Activated naive CD8-positive, alpha-beta T cell treated with anti-CD3 and anti-CD28 coated beads, Interleukin-2, amount 10 ng/mL, durations not matched to agents 7 days and 5 days (primary cell): ENCODE data around the gene COL5A2. TPM values are rescaled to one million over a fixed set of nuclear protein-coding genes. Genes with fewer than 3 reads are reported as not detected.

Experiments used
- ATAC-seq: fragments of 150-1000 bp; cut with Tn5 transposase; one replicate; pipeline ENCODE4 v1.10.0; 2021; ENCODE audit warnings: low read depth, moderate library complexity
- POLR2A ChIA-PET: fragments of 350-600 bp; sonication (Branson Sonifier 250); formaldehyde crosslinking; loops from one replicate; lab custom pipeline; 2021; ENCODE audit warnings: antibody characterized with exemption; lab: Charles Lee
- DNase-seq: peaks from one replicate; pipeline ENCODE4 v3.0.0; 2021
- H3K27ac Mint-ChIP-seq: one replicate; pipeline ENCODE4 v1.8.0; 2022; ENCODE audit warnings: mild to moderate bottlenecking, mixed read lengths
- H3K27me3 Mint-ChIP-seq: one replicate; pipeline ENCODE4 v1.8.0; 2022; ENCODE audit warnings: mild to moderate bottlenecking, moderate library complexity, mixed read lengths
- H3K36me3 Mint-ChIP-seq: one replicate; pipeline ENCODE4 v1.8.0; 2021; ENCODE audit warnings: mild to moderate bottlenecking, mixed read lengths
- H3K4me1 Mint-ChIP-seq: one replicate; pipeline ENCODE4 v1.8.0; 2021; ENCODE audit warnings: mixed read lengths
- H3K4me3 Mint-ChIP-seq: one replicate; pipeline ENCODE4 v1.8.0; 2022; ENCODE audit warnings: mild to moderate bottlenecking, moderate library complexity, mixed read lengths
- H3K9me3 Mint-ChIP-seq: one replicate; pipeline ENCODE4 v1.8.0; 2021; ENCODE audit warnings: mixed read lengths
- total RNA-seq, 2 experiments: library from RNA; stranded (reverse); gene quantifications; one replicate each; pipeline ENCODE4 v1.2.3, GENCODE V29; 2021

COL5A2 gene
- total RNA-seq, 2 experiments from 2014 or later = 2.2 to 2.3 TPM

DNA sequence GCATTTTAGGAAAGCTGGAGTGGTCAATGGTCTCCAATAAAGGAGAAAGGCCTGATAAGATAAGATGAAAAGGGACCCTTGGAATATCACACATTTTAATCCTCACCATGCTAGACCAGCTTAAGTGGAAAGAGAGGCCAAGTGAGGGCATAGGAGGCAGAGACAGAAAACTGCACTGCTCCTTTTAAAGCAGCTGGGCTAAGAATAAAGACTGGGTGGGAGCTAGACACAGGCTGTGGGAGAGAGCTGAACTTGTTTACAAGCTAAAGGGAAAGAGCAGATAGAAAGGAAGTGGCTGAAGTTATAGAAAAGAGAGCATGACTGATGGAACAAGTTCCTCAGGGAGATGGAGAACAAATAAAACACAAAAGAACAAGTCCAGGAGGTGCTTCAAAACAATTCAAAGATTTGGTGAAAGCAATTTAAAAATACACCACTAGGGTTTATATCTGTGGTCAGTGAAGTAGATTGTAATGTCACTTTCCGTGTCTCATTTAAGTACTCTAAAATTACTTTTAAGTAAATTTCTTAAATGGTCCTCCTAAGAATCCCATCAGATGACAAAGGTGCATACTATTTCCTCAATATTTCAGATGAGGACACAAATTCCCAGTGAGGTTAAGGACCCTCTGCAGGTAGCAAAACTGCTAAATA lies 7.5 kb downstream of the COL5A2 start:
- ATAC-seq = no peak
- Mint-ChIP-seq H3K4me3 (no peak overlapping the region), H3K27ac (no peak overlapping the region), H3K36me3 (no peaks in the 10 kb centered on the region), H3K27me3 (no peaks in the 10 kb centered on the region), H3K4me1 (no peaks in the 10 kb centered on the region), H3K9me3 (no peaks in the 10 kb centered on the region)
- POLR2A ChIA-PET = no interaction called here
- DNase-seq = no peak

DNA sequence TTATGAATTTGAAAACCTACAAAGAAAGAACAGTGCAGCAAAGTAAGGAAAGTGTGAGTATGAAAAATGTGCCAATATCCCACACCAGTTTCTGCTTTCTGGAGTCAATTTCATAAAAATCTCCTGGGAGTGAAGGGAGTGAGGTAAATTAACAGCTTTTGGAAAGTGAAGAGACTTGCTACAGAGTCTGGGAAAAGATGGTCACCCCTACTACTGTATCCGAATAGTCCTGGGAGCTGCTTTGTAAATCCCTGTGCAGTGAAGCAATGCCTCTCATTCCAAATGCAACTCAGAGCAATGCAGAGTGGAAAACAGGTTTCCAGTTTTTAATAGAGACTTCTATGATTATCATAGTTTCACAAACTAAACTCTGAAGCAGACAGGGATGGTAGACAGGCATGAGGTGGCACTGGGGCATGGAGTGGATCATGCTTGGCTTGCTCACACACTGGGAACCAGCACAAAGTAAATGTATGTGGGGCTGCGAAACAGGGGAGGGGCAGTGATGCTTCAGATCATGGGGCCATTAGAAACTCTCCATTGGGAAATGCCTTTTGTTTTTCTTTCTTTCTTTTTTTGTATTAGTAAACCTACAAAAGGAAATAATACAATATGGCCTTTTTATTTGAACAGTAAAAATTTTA lies 10.6 kb downstream of the COL5A2 start:
- Mint-ChIP-seq H3K9me3 (no peaks in the 10 kb centered on the region), H3K36me3 (no peaks in the 10 kb centered on the region), H3K27me3 (no peaks in the 10 kb centered on the region), H3K4me1 (no peaks in the 10 kb centered on the region), H3K27ac (no peak overlapping the region), H3K4me3 (no peak overlapping the region)
- ATAC-seq (no peak), DNase-seq (no peak)
- POLR2A ChIA-PET = no interaction called here

- Mint-ChIP-seq H3K27me3 (no peaks in the 10 kb centered on the region), H3K27ac (no peak overlapping the region), H3K36me3 (no peaks in the 10 kb centered on the region), H3K9me3 (no peaks in the 10 kb centered on the region), H3K4me3 (no peak overlapping the region), H3K4me1 (no peaks in the 10 kb centered on the region)
- ATAC-seq (no peak), DNase-seq (no peak)
- POLR2A ChIA-PET = no interaction called here
These were observed 13.7 kb downstream of the COL5A2 start for GRCh38 chr2:189165656-189166380.

GRCh38 chr2:189164746-189165145 lies 14.8 kb downstream of the COL5A2 start:
- no peak for ATAC-seq

DNA sequence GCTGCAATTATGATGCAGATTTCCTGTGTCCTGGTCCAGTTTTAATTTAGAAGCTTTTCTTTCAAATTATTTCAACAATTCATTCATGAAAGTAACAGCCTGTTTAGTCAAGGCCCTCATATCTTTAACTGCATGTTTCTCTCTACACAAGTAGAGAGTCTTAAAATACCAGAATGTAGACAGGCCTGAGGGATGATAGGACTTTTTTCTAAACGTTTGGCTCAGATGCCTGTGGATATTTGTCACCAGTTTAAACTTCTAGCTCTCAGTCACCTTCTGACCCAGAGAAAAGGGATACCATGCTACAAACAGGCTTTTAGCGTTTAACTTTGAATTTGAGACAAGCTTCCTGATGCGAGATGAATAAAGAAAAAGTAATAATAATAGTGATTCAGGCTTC lies 15.7 kb downstream of the COL5A2 start:
- no peak for ATAC-seq
- H3K4me1 Mint-ChIP-seq = no peaks in the 10 kb centered on the region
- no peaks in the 10 kb centered on the region for H3K9me3 Mint-ChIP-seq
- no peak for DNase-seq
- POLR2A ChIA-PET = no interaction called here
- H3K36me3 Mint-ChIP-seq = no peaks in the 10 kb centered on the region
- H3K4me3 Mint-ChIP-seq = no peak overlapping the region
- H3K27me3 Mint-ChIP-seq = no peaks in the 10 kb centered on the region
- no peak overlapping the region for H3K27ac Mint-ChIP-seq

More at GRCh38 chr2:189164746-189165145, 14.8 kb downstream of the COL5A2 start:
- no peaks in the 10 kb centered on the region for H3K36me3 Mint-ChIP-seq
- no peaks in the 10 kb centered on the region for H3K9me3 Mint-ChIP-seq
- no peaks in the 10 kb centered on the region for H3K27me3 Mint-ChIP-seq
- DNase-seq = no peak
- H3K27ac Mint-ChIP-seq = no peak overlapping the region
- H3K4me3 Mint-ChIP-seq = no peak overlapping the region
- POLR2A ChIA-PET = no interaction called here
- no peaks in the 10 kb centered on the region for H3K4me1 Mint-ChIP-seq

DNA sequence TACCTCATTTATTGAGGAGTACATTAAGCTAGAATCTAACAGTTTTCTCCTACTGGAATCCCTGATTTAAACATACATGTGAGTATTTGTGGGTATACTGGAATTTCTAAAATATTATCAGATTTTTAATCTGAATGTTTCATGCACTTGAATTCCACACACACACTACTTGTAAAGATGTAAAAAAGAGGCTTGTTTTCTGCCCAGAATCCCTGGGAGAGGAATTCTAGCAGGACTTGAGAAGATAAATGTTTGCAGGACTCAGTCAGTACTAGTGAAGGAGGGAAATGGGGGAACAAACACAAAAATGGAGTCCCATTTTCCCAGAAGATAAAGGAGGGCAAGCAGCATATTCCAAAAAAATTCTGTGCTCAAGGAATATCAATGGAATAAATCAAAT lies 17.0 kb downstream of the COL5A2 start:
- DNase-seq = no peak
- no peaks in the 10 kb centered on the region for H3K36me3 Mint-ChIP-seq
- no peak overlapping the region for H3K27ac Mint-ChIP-seq
- H3K27me3 Mint-ChIP-seq = no peaks in the 10 kb centered on the region
- no peak overlapping the region for H3K4me3 Mint-ChIP-seq
- no peaks in the 10 kb centered on the region for H3K9me3 Mint-ChIP-seq
- no peaks in the 10 kb centered on the region for H3K4me1 Mint-ChIP-seq
- no peak for ATAC-seq
- POLR2A ChIA-PET = no interaction called here

DNA sequence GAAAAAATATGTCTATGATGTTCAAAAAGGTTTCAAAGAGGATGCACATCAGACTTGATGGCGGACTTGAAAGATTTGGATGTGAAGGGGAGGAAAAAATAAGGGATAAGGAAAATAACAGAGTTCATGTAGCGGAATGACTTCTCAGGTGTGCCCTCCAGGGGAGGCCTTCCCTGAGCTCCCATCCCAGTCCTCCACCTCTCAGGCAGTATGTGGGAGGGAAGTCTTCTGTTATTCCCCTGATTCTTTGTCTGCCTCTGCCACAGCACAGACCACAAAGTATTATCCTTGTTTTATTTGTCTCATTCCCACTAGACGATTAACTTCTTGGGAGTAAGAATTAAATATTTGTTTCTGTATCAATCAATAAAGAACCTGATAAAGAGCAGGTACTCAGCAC lies 17.7 kb downstream of the COL5A2 start:
- Mint-ChIP-seq H3K4me3 (no peak overlapping the region), H3K27ac (no peak overlapping the region), H3K27me3 (no peaks in the 10 kb centered on the region), H3K36me3 (no peaks in the 10 kb centered on the region), H3K9me3 (no peaks in the 10 kb centered on the region), H3K4me1 (no peaks in the 10 kb centered on the region)
- POLR2A ChIA-PET = no interaction called here
- no peak for ATAC-seq
- DNase-seq = no peak

DNA sequence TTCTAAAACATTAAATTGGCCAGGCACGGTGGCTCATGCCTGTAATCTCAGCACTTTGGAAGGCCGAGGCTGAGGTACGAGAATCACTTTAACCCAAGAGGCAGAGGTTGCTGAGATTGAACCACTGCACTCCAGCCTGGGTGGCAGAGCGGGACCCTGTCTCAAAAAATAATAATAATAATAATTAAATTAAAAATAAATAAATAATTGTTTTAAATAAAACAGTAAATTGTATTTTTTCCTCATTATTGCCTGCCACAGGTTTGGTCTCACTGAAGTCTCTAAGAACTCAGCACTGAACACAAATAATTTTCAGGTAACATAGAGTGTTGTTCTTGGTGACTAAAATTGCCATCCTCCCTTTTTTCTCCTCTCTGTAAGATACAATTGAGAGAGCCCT lies 19.8 kb downstream of the COL5A2 start:
- Mint-ChIP-seq H3K9me3 (no peaks in the 10 kb centered on the region), H3K36me3 (no peaks in the 10 kb centered on the region), H3K27me3 (no peaks in the 10 kb centered on the region), H3K4me3 (no peak overlapping the region), H3K27ac (no peak overlapping the region), H3K4me1 (no peaks in the 10 kb centered on the region)
- ATAC-seq = no peak
- POLR2A ChIA-PET = no interaction called here
- DNase-seq = no peak

- H3K4me1 Mint-ChIP-seq = no peaks in the 10 kb centered on the region
- POLR2A ChIA-PET = no interaction called here
- DNase-seq (no peak), ATAC-seq (no peak)
- H3K27me3 Mint-ChIP-seq = no peaks in the 10 kb centered on the region
- H3K4me3 Mint-ChIP-seq = no peak overlapping the region
- no peaks in the 10 kb centered on the region for H3K9me3 Mint-ChIP-seq
- H3K27ac Mint-ChIP-seq = no peak overlapping the region
- no peaks in the 10 kb centered on the region for H3K36me3 Mint-ChIP-seq
These were observed 20.3 kb downstream of the COL5A2 start for GRCh38 chr2:189159273-189159672.

- no peaks in the 10 kb centered on the region for H3K4me1 Mint-ChIP-seq
- POLR2A ChIA-PET = no interaction called here
- no peaks in the 10 kb centered on the region for H3K36me3 Mint-ChIP-seq
- H3K27me3 Mint-ChIP-seq = no peaks in the 10 kb centered on the region
- H3K9me3 Mint-ChIP-seq = no peaks in the 10 kb centered on the region
- H3K27ac Mint-ChIP-seq = no peak overlapping the region
- DNase-seq (no peak), ATAC-seq (no peak)
- H3K4me3 Mint-ChIP-seq = no peak overlapping the region
These were observed 21.6 kb downstream of the COL5A2 start for GRCh38 chr2:189157939-189158338.

DNA sequence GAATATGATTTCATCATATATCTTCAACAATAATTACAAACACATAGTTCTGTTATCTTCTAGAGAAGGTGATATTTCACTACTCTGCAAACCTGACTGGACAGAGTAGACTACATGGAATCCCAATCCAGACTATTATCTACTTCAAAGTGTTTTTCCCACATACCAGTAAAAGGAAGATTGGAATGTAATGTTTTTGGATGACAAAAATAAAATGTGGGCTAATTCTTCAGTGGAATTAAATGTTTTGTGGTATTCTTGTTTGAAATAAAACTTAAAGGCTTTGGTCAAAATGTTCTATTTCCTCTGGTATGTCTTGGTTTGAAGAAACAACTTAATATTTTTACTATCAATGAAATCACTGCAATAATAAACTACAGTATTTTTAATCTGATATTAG lies 22.1 kb downstream of the COL5A2 start:
- no peak overlapping the region for H3K27ac Mint-ChIP-seq
- no peaks in the 10 kb centered on the region for H3K27me3 Mint-ChIP-seq
- H3K4me3 Mint-ChIP-seq = no peak overlapping the region
- POLR2A ChIA-PET = no interaction called here
- DNase-seq = no peak
- no peaks in the 10 kb centered on the region for H3K36me3 Mint-ChIP-seq
- H3K4me1 Mint-ChIP-seq = no peaks in the 10 kb centered on the region
- no peaks in the 10 kb centered on the region for H3K9me3 Mint-ChIP-seq
- no peak for ATAC-seq

GRCh38 chr2:189155795-189156194 lies 23.8 kb downstream of the COL5A2 start:
- no peaks in the 10 kb centered on the region for H3K27me3 Mint-ChIP-seq
- ATAC-seq (no peak), DNase-seq (no peak)
- H3K4me1 Mint-ChIP-seq = no peaks in the 10 kb centered on the region
- H3K9me3 Mint-ChIP-seq = no peaks in the 10 kb centered on the region
- H3K27ac Mint-ChIP-seq = no peak overlapping the region
- H3K4me3 Mint-ChIP-seq = no peak overlapping the region
- POLR2A ChIA-PET = no interaction called here
- H3K36me3 Mint-ChIP-seq = no peaks in the 10 kb centered on the region

DNA sequence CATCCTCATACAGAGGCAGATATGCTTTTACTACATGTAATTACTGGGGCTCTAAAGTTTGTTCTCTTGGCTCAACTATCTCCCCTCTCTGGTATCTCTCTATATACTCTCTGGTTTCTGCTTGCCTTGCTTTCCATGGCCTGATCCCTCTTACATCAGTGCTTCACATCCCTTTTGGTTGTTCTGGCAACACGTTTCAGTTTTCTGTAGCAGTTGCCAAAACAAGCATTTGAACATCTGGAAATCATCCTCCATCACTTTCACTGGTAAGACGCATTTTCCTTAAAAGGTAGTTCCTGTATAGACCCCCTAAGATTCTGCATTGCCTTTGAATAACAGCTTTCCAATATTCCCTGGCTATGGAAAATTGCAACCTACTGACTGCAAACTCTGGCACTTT lies 25.9 kb downstream of the COL5A2 start:
- no peak overlapping the region for H3K27ac Mint-ChIP-seq
- H3K36me3 Mint-ChIP-seq = no peaks in the 10 kb centered on the region
- no peaks in the 10 kb centered on the region for H3K4me1 Mint-ChIP-seq
- H3K9me3 Mint-ChIP-seq = no peaks in the 10 kb centered on the region
- no peak for DNase-seq
- no peaks in the 10 kb centered on the region for H3K27me3 Mint-ChIP-seq
- POLR2A ChIA-PET = no interaction called here
- no peak overlapping the region for H3K4me3 Mint-ChIP-seq
- no peak for ATAC-seq

DNA sequence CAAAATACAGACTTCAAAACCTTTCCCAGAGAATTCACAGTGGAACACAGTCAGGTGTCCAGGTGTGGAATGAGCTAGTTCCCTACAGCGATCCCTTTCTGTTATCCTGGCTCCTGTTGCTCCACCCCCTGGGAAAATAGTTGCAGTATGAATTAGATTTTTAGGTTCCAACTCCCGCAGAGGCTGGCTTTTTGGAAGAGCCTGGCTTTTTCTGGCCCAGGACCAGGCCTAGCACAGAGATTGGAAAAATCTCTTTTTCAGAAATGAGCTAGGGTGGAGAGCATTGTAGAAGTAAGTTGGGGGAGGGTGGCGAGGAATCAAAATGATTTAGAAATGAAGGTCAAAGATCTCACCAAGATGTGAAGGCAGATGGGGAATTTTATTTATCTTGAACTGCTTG lies 27.1 kb downstream of the COL5A2 start:
- no peaks in the 10 kb centered on the region for H3K36me3 Mint-ChIP-seq
- no peaks in the 10 kb centered on the region for H3K27me3 Mint-ChIP-seq
- no peaks in the 10 kb centered on the region for H3K4me1 Mint-ChIP-seq
- POLR2A ChIA-PET = no interaction called here
- H3K9me3 Mint-ChIP-seq = no peaks in the 10 kb centered on the region
- no peak for ATAC-seq
- DNase-seq = no peak
- no peak overlapping the region for H3K27ac Mint-ChIP-seq
- no peak overlapping the region for H3K4me3 Mint-ChIP-seq
